ENCODE measurements around the gene CD99L2.
"Not testable (repeated sequence)": the region's sequence is repeated elsewhere in the genome, so short reads cannot be mapped to it uniquely, and the experiment has no call there.

- not testable (repeated sequence) for TF ChIP-seq CTCF, POLR2A (IDR thresholded peaks at IDR 0.05)
Observed at GRCh38 chrX:150887268-150887667, 11.2 kb downstream of the CD99L2 start.
